Smooth muscle cell (in vitro differentiated cells): Measurements from ENCODE around the gene RNASE8. TPM values are rescaled to one million over a fixed set of nuclear protein-coding genes. Genes with fewer than 3 reads are reported as not detected.
"Not testable (repeated sequence)": the region's sequence is repeated elsewhere in the genome, so short reads cannot be mapped to it uniquely, and the experiment has no call there.

Experiments used
- DNase-seq: peaks from one replicate; lab custom pipeline; 2025; ENCODE audit not compliant: unreplicated experiment; lab: John Stamatoyannopoulos, UW
- H2AFZ ChIP-seq: fragments of 200-600 bp; sonication (generic); 2 replicates; pipeline ENCODE4 v1.6.0; 2016; ENCODE audit warnings: antibody characterized with exemption, low read depth, mild to moderate bottlenecking
- H3F3A ChIP-seq: fragments of 200-600 bp; sonication (generic); 2 replicates; pipeline ENCODE4 v1.6.0; 2017; ENCODE audit warnings: antibody characterized with exemption, low read depth
- H3K27ac ChIP-seq: fragments of 200-600 bp; sonication (generic); 2 replicates; pipeline ENCODE4 v1.5.1; 2016; ENCODE audit warnings: low read depth, mild to moderate bottlenecking
- H3K27me3 ChIP-seq: fragments of 200-600 bp; sonication (generic); 2 replicates; pipeline ENCODE4 v1.6.1; 2016; ENCODE audit warnings: low read depth, mild to moderate bottlenecking
- H3K36me3 ChIP-seq: fragments of 200-600 bp; sonication (generic); 2 replicates; pipeline ENCODE4 v1.5.1; 2016; ENCODE audit warnings: low read depth
- H3K4me1 ChIP-seq: fragments of 200-600 bp; sonication (generic); 2 replicates; pipeline ENCODE4 v1.5.1; 2016; ENCODE audit warnings: low read depth
- H3K4me2 ChIP-seq: fragments of 200-600 bp; sonication (generic); 2 replicates; pipeline ENCODE4 v1.6.0; 2016; ENCODE audit warnings: mild to moderate bottlenecking
- H3K4me3 ChIP-seq: fragments of 200-600 bp; sonication (generic); 2 replicates; pipeline ENCODE4 v1.5.1; 2016; ENCODE audit warnings: mild to moderate bottlenecking
- H3K79me2 ChIP-seq: fragments of 200-600 bp; sonication (generic); 2 replicates; pipeline ENCODE4 v1.6.0; 2016; ENCODE audit warnings: low read depth, mild to moderate bottlenecking
- H3K9ac ChIP-seq: fragments of 200-600 bp; sonication (generic); 2 replicates; pipeline ENCODE4 v1.6.0; 2016; ENCODE audit warnings: low read depth
- H3K9me3 ChIP-seq: fragments of 200-600 bp; sonication (generic); replicated peaks from 2 replicates; pipeline ENCODE4 v1.5.1; 2016; ENCODE audit warnings: low read depth
- H4K20me1 ChIP-seq: fragments of 200-600 bp; sonication (generic); 2 replicates; pipeline ENCODE4 v1.6.0; 2016; ENCODE audit warnings: low read depth
- WGBS: methylation state at CpG from one replicate; pipeline ENCODE4 v1.1.7; 2016; ENCODE audit warnings: low lambda C conversion rate; 5-methylcytosine and 5-hydroxymethylcytosine counted together
- polyA plus RNA-seq: library from polyadenylated mRNA; unstranded; fragments of >200 nt; fragmentation: Nextera tagmentation; extraction: Ambion mirVana; gene quantifications from 2 replicates; pipeline ENCODE4 v1.2.1, GENCODE V29; 2016
- total RNA-seq: library from RNA; depleted of rRNA; stranded (reverse); fragments of >200 nt; gene quantifications from 2 replicates; pipeline ENCODE4 v1.2.3, GENCODE V29; 2014
- TF ChIP-seq, protein P1 (sequence below): fragments of 200-600 bp; sonication (generic); IDR thresholded peaks from 2 replicates; pipeline ENCODE4 v1.5.1; 2017; ENCODE audit warnings: borderline replicate concordance, mild to moderate bottlenecking, antibody characterized with exemption; ENCODE audit not compliant: insufficient read depth, poor library complexity, severe bottlenecking

Gene RNASE8
- total RNA-seq (not detected in 2 replicates), polyA plus RNA-seq (not detected in 2 replicates)

DNA sequence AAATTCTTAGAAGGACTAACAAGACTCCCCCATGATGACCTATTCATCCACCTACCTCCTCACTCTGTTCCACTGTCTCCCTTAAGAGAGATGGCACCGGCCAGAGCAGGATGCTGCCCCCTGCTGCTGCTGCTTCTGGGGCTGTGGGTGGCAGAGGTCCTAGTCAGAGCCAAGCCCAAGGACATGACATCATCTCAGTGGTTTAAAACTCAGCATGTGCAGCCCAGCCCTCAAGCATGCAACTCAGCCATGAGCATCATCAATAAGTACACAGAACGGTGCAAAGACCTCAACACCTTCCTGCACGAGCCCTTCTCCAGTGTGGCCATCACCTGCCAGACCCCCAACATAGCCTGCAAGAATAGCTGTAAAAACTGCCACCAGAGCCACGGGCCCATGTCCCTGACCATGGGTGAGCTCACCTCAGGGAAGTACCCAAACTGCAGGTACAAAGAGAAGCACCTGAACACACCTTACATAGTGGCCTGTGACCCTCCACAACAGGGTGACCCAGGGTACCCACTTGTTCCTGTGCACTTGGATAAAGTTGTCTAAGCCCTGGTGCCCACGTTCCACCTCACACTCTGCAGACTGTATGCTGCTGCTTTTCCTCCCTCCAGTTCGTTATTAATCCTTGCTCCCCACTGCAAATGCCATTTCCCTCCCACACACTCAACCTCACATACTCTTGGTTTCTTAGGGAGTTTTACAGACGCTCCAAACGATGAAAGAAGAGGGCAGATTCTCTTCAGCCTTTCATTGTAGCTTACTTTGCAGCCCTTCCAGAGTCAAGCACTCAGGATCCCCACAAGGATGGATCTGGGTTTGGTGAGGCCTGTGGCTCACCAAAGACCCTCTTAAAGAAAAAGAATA, at the start of gene RNASE8:
Gene RNASE8 (plus strand): TSS at position 20 of the 873 bp plus-strand sequence. CDS start 71 bp downstream, at position 91.
- Histone ChIP-seq H3K9ac (no peak within 1 kb of the TSS), H3K27ac (peak within 1 kb of the TSS; percentile 79), H3K4me3 (no peak within 1 kb of the TSS), H3K79me2 (no peaks in the 10 kb centered on the region), H3K27me3 (no peaks in the 10 kb centered on the region), H2AFZ (no peak within 1 kb of the TSS), H3K4me2 (peak within 1 kb of the TSS; percentile 52), H3K36me3 (no peaks in the 10 kb centered on the region), H3K4me1 (peaks cover 1% of the 10 kb centered on the region), H4K20me1 (no peaks in the 10 kb centered on the region), H3K9me3 (no peaks in the 10 kb centered on the region), H3F3A (peaks cover 5% of the 10 kb centered on the region)
- WGBS = 49% methylated on average over 8 of the region's 8 CpGs
- TF ChIP-seq, protein P1, sequence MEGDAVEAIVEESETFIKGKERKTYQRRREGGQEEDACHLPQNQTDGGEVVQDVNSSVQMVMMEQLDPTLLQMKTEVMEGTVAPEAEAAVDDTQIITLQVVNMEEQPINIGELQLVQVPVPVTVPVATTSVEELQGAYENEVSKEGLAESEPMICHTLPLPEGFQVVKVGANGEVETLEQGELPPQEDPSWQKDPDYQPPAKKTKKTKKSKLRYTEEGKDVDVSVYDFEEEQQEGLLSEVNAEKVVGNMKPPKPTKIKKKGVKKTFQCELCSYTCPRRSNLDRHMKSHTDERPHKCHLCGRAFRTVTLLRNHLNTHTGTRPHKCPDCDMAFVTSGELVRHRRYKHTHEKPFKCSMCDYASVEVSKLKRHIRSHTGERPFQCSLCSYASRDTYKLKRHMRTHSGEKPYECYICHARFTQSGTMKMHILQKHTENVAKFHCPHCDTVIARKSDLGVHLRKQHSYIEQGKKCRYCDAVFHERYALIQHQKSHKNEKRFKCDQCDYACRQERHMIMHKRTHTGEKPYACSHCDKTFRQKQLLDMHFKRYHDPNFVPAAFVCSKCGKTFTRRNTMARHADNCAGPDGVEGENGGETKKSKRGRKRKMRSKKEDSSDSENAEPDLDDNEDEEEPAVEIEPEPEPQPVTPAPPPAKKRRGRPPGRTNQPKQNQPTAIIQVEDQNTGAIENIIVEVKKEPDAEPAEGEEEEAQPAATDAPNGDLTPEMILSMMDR = no peak
- no peak for DNase-seq

GRCh38 chr14:21009721-21010120, 47.9 kb upstream of the RNASE8 start:
- Histone ChIP-seq H3F3A (peaks cover 15% of the 10 kb centered on the region), H3K27ac (peak overlapping the region; percentile 78), H3K4me1 (peaks cover 18% of the 10 kb centered on the region), H3K9ac (peak overlapping the region; percentile 19), H2AFZ (peak overlapping the region; percentile 76), H3K4me2 (peak overlapping the region; percentile 62), H3K79me2 (peaks cover 39% of the 10 kb centered on the region)
- H3K4me3 ChIP-seq, H3K27me3 ChIP-seq, H3K9me3 ChIP-seq, DNase-seq, H3K36me3 ChIP-seq, H4K20me1 ChIP-seq: not testable (repeated sequence)
- WGBS = 11% methylated on average over 3 of the region's 3 CpGs

DNA sequence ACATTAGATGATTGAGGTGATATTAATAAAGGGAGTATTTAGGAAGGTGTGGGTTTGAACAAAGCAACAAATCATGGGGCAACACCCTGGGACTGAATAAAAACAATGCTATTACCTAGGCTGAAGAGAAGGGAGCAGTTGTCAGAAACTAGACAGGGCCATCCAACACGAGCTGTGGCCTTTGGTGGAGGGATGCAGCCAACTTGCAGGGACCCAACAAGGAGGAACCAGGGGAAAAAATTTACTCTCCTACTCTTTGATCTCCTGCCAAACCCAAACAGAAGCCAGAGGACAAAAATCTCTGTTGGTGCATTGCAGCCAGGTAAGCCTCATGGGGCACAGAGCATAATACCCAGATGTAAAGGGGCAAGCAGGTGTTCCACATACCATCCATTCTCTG, 46.5 kb upstream of the RNASE8 start:
- TF ChIP-seq, protein P1 = no peak
- Histone ChIP-seq H4K20me1 (no peaks in the 10 kb centered on the region), H3K27ac (no peak overlapping the region), H3K4me2 (no peak overlapping the region), H3K9me3 (no peaks in the 10 kb centered on the region), H3K4me1 (peaks cover 12% of the 10 kb centered on the region), H3K4me3 (no peak overlapping the region), H2AFZ (no peak overlapping the region), H3K9ac (no peak overlapping the region), H3K79me2 (peaks cover 25% of the 10 kb centered on the region), H3F3A (peaks cover 15% of the 10 kb centered on the region), H3K36me3 (no peaks in the 10 kb centered on the region), H3K27me3 (no peaks in the 10 kb centered on the region)
- no peak for DNase-seq
- 80% methylated on average over 1 of the region's 1 CpG for WGBS

- no peaks in the 10 kb centered on the region for H3K9me3 ChIP-seq
Measured at GRCh38 chr14:21014761-21015190, 42.8 kb upstream of the RNASE8 start.

More at GRCh38 chr14:21014761-21015190, 42.8 kb upstream of the RNASE8 start:
- H3K4me2 ChIP-seq = no peak overlapping the region
- no peak overlapping the region for H3K9ac ChIP-seq
- H3K79me2 ChIP-seq = peaks cover 13% of the 10 kb centered on the region
- no peaks in the 10 kb centered on the region for H3K36me3 ChIP-seq
- DNase-seq = peak; percentile 38
- H2AFZ ChIP-seq = no peak overlapping the region
- H3F3A ChIP-seq = peaks cover 4% of the 10 kb centered on the region
- H3K27me3 ChIP-seq = no peaks in the 10 kb centered on the region
- peaks cover 3% of the 10 kb centered on the region for H4K20me1 ChIP-seq
- WGBS = 6% methylated on average over 4 of the region's 4 CpGs
- TF ChIP-seq, protein P1 = peak; percentile 88
- H3K4me1 ChIP-seq = no peaks in the 10 kb centered on the region
- no peak overlapping the region for H3K4me3 ChIP-seq
- H3K27ac ChIP-seq = no peak overlapping the region
